HG03575 (cell line): ENCODE measurements around the gene APBA2.

Source experiments
- ATAC-seq: cut with Tn5 transposase; IDR thresholded peaks from one replicate; pipeline ENCODE4 v1.9.1; 2021; ENCODE audit not compliant: unreplicated experiment, insufficient number of reproducible peaks, low FRiP score; ENCODE audit errors: extremely low read depth

APBA2 gene

DNA sequence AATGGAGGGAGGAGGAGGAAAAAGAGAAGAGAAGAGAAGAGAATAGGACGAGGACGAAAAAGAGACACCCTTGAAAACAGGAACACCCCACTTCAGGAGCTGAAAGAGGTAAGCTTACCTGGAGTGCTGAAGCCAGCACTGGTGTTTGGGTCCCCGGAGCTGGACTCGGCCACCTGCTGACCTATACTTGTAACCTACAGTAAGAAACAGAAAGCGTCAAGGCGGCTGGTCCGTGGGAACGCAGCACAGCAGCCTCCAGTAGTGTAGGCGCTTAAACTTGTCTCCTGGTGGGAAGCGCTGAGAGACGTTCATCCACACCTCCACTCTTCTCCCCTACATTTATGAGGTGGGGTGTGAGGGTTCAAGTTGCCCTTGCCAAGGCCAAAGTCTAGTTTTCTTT, 242.9 kb downstream of the APBA2 start:
- no peak for ATAC-seq

DNA sequence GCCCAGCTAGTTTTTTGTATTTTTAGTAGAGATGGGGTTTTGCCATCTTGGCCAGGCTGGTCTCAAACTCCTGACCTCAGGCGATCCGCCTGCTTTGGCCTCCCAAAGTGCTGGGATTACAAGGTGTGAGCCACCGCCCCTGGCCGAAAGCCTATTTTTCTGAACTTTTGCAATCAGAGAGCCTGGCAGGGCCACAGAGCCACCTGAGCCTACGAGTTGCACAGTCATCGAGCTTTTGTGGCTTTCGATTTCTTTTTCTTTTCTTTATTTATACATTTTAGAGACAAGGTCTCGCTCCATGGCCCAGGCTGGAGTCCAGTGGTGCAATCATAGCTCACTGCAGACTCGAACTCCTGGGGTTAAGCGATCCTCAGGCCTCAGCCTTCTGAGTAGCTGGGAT, 243.4 kb downstream of the APBA2 start:
- no peak for ATAC-seq

DNA sequence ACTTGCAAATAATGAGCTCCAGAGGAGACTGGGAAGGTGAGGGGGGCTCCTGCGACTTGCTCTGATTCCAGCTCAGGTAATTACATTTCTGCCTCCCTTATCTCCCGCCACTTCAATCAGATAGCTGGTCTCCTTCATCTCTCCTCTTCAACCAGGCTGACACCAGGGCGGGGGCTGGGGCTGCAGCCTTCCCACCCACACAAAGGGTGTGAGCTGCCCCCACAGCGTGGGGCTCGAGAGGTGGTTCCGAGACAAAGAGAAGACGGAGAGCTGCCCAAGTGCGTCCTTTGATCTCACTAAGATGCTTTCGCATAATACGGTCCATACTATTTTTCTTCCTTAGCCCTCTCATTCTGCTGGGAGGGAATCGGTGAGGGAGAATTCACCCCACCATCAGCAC, 244.2 kb downstream of the APBA2 start:
- ATAC-seq: no peak

DNA sequence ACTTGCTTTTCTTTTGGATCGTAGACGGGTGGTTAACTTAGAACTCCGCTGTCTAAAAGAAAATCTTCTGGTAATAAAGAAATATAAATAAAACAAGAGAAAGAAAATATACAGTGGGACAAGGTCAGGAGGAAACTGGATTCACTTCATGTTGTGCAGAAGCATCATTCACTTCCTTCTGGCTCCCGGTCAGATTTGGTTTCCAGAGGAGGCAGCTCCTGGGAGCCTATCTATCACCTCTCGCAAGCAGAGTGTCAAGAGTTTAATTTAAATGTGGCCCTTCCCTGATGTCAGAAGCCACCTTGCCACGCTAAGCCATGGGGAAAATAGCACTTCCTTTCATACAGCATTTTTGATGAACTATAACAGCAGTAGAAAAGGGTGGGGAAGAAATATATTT, 244.7 kb downstream of the APBA2 start:
- ATAC-seq: no peak

DNA sequence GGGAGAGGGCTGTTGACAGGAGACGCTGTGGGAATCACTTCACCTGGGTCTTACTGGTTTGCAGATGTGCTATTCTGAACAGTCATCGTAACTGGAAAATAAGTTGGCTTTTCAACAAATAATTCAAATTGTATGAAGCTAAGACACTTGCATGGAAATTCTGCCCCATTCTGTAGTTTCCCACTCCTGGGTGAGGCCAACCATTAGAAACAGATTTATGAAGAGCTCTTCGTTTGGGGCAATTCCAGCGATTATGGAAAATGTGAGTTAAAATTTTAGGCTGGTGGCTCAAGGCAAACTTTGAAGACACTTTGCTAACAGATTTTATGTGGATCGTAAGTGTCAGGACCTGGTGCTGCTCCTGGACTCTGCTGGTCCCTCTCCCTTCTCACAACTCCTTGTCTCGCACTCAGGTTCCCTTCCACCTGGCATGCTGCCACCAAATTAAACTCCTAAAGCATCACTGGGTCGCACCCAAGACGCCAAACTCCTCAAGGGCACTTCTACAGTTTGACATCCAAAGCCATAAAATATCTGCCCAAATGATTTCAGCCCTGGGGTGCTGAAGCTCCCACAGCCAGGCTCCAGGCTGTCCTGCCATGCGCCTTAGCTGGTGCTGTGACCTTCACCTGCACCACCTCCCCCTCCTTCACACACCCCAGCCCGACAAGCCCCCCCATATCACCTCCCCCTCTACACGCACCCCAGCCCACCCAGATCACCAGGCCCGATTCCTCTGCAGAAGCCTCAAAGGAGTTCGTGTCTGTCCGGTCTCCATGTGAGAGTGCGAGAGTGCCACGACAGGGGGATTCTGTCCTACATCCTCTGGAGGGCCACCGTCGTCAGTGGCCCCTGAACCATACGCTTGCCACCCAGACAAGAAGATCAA, 245.4 kb downstream of the APBA2 start:
- ATAC-seq: no peak

DNA sequence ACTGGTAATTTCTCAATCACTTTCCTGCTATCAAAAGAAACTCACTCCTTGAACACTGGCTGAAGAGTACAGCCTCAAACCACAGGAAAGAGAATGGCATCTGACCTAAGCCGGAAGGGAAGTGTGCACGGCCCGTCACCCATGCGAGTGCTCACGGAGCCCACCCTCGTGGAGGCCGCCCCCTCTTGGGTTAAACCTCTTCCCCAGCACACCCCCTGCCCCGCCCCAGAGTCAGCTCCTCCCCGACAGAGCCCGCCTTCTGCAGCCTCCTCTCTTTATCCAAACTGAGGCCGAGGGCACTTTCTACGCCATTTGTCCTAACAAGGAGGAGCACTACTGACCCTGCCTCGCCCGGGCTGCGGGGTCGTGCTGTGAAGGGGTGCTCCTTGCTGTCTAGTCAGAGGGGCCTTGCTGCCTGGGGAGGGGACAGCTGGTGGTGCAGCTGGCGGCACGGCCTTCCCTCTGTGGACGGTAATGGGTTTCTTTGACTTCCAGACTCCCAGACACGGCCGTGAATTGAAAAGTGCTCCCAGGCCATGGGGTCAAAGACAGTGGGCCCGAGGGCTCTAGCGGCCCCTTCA, 246.2 kb downstream of the APBA2 start:
- no peak for ATAC-seq

DNA sequence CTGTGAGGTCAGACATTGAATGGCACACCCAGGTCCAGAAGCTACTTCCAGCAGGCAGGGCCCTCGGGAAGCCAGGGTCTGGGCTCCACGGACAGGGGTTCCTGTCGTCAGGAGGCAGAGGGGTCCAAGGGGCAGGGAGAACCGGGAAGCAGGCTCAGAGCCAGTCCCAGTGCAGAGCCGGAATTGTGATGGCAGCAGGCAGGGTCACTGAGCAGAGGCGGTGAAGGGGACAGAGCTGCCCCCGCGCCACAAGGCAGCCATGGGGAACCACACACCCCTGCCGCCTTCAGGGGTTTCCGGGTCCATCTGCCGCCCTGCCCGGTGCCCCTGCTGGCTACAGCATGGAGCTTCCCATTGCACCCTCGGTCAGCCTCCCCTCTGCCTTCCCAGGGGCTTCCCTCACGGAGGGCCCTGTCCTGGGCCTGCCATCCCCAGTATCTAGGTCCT, 247.0 kb downstream of the APBA2 start:
- ATAC-seq: no peak

DNA sequence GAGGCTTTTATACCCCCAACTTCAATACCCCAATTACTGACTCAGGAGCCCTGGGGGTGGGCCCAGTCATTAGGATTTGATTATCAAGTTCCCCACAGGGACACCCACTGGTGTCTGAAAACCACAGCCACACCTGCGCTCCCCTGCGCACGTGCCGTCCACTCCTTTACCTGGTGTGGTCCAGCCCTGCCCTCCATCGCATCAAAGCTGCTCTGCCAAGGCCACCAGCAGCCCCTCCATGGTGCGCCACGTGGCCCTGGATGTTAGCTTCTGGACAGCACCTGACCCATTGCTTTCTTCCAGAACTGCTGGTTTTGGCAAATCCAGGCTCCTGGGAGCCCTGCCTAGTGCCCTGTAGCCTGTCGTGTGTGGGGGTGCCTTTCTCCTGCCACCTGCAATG, 247.5 kb downstream of the APBA2 start:
- no peak for ATAC-seq

DNA sequence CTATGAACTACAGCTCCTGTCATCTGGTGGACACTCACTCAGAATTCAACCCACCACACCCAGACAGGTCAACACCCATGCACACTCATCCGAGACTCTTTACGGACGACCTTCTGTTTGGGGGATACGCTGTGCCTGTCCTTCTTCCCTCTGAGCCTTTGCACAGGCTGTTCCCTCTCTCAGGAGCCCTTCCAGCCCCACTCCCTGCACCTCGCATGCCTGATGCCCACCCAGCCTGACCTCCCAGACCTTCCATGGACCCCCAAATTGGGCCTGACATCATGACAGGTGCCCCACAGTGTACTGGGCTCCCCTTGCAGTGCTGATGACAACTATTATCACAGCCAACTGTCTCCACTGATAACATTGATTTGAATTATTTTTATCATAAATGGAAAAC, 248.0 kb downstream of the APBA2 start:
- ATAC-seq: no peak

DNA sequence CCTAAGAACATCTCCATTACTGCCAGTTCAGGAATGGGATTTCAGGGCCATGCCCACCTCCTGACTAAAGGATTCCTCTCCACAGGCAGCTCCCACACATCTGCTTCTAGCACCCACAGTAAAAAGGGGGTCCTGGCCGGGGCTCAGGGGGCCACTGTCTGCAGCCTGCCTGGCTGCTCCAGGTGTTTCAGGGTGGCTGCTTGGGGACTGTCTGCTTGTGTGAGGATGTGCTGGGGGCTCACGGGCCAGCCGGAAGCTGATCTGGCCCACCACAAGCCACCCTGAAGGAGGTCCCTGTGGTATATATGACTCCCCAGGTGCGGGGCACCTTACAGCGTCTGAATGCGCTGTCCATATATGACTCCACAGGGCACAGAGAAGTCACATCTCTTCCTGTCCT, 248.5 kb downstream of the APBA2 start:
- no peak for ATAC-seq

DNA sequence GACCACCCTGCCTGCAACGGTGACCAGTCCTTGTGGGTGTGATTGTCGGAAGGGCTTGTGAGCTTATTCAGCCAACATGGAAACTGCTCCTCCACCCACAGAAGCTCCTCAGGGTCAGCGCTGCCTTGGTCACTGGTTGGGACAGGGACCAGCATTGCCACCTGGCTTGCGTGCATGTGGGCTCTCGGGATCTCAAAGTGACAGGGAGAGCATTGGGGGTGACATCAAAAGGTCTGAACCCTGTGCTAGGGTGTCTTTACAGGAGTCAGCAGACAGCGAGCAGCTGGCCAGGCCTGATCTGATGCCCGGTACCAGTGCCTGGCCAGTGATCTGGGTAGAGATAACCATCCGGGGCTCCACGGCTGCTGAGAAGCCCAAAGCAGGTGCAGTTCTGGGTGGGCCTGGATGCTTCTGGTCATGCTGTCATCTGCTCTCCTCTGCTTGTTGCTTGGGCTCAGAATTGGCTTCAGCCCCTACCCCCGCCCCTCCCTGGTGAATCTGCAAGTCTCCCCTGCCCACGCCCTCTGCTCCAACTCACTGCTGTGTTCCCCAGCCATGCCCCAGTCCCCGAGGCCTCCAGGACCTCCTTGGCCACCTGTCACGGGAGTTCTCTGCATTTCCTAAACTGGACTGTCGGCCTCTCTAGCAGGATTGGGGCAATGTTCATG, 249.0 kb downstream of the APBA2 start:
- no peak for ATAC-seq

DNA sequence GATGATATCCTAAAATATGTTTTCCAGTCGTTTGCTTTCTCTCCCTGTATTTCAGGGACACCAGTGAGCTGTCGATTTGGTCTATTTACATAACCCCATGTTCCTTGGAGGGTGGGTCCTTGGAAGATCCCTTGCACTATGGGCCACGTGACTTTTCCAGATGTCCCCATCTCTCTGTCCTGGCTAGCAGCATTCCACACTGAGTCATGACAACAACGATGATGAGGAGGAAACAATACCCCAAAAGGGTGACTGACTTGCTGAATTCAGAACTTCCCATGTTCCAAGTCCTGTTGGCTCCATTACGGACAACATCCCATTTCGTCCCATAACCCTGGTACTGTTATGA, 249.5 kb downstream of the APBA2 start:
- no peak for ATAC-seq

DNA sequence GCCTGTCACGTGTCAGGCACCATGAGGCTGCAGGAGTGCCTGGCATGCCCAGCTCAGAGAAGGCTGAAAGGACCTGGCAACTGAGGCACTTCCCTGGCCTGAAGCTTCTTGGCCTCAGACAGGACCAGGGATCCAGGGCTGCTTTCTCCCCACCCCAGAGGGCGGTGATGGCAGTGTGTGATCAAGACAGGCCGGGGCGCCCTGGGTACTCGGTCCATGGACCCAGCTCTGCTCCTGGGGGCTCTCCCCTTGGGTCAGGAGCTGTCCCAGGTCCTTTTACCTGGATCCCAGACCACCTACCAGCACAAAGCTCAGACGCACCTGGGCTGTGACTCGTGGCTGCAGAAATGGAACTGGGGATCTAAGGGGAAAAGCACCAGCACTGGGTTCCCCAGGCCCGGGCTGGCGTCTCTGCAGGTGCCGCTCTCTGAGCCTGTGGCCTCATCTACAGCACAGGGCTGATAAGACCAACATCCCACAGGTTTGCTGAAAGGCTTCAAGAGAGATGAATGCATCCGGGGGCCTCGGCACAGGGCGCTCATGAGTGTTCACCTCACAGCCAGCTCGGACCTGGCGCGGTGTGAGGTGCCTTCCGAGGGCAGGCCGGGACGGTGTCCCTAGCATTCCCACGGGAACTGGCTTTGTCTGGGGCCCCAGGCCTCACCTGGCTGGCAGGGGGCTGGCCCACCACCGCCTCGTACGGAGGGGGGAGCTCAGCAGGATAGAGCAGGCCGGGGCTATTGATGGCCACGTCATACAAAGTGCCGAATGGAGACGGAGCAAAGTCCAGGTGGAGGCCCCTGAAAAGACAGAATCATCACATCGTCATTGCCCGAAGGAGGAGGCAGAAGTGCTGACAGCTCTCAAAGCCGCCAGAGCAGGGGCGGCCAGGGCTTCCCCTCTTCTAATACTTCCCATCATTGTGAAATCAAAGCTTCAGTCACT, 250.2 kb downstream of the APBA2 start:
- no peak for ATAC-seq

DNA sequence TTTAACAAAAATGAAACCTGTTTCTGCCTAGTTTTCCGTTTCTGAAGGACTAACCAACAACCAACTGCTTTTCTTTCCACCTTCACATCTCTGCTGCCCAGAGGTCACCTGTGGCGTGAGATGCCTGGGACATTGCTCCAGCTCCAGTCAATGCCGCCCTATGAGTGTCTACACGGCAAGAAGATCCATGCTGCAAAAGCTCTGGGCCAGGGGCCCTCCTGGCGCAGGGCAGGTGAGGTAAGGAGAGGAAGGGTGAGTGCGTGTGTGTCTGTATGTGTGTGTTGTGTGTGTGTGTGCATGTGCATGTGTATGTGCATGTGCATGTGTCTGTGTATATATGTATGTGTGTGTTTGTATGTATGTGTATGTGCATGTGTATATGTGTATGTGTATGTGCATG, 252.5 kb downstream of the APBA2 start:
- no peak for ATAC-seq

DNA sequence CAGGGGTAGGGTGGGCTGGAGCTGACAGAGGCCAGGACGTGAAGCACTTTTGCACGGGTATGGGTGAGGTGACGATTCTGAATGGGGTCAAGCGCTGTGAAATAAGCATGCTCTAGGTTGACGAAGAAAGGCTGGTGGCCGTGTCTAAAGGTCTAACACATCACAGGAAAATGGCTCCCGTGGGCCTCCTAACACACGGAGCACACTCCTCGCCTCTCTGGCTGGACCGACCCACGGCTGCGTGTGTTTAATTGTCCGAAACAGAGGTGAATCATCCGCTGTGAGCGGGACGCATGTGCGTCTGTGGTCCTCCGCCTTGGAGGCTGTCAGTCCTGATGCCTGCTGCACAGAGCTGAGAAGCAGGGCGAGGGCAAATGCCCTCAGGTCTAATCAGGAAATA, 253.3 kb downstream of the APBA2 start:
- ATAC-seq: no peak

DNA sequence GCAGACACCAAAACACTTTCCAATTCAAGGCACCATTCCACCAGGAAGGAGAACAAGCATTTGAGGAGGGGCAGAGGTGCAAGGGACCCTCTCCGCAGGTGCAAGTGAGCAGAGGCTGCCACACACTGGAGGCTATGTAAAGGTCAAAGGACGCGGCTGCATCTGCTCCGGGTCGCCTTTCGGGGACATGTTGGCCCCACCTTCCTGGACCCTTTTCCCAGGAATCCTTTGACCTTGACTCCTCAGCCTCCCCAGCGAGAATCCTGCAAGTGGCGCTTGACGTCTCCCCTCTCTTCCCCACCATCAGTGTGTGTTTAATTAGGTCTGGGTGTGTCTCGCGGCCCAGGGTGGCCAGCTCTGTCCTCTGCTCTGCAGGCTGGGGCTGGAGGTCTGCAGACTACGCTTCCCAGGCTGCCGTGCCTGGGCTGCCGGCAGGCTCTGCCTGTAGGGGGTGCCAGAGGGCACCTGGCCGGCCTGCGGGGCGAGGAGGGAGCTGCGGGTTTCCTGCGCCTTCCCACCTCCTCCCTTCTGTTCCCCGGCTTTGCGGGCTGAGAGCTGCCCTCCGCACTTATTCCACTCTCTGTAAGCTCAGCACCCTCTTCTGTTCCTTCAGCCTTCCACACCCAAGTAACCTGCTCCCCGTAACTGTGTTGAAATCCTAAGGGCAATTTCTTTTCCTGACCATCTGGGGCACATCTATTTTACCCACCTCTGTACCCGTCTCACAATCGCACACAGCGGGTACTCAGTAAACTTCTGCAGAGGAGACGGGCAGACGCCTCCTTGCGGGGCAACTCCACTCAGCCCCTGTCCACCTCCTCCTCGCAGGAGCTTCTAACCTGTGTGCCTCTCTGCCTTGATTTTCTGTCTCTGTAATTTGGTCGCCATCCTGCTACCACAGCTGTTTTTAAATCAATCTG, 254.0 kb downstream of the APBA2 start:
- no peak for ATAC-seq

DNA sequence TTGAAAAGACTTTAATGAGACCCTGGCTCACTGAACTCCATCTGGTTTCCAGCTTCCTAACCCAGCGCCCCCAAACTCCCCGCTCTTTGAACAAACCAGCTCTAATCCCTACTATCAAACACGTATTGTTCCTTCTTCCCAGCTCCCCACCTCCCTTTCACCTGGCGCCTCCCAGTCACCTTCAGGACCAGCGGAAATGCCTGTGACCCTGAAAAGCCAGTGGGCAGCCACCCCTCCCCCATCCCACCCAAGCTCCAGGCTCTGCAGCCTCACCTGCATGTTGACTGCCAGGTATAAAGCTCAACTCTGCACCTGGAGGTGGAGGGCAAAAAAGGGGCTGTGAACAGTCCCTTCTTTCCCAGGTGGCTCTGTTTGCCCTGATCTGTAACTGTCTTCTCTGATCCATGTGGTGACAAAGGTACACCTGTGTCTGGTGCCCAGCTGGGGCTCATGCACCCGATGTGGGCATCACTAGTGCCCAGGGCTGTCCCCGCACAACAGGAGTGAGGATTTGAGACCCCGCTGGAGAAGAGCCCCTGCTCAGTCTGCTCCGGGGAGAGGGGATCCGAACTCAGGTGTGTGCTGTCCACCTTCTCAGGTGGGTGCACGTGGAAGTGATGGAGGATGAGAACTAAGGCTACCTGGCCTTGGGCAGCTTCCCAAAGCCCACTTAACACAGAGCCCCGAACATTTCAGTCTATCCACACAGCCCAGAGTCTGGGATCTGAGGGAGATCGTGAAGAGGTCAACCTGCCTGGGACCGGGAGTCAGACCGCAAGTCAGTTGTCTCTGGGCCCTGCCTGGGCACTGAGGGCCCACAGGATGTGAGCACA, 254.9 kb downstream of the APBA2 start:
- ATAC-seq: no peak
